HG02623 (cell line): ENCODE measurements around the gene NCOA3.

Experiments
- ATAC-seq: cut with Tn5 transposase; IDR thresholded peaks from one replicate; pipeline ENCODE4 v1.9.1; 2021; ENCODE audit warnings: moderate library complexity; ENCODE audit not compliant: unreplicated experiment

NCOA3 gene

DNA sequence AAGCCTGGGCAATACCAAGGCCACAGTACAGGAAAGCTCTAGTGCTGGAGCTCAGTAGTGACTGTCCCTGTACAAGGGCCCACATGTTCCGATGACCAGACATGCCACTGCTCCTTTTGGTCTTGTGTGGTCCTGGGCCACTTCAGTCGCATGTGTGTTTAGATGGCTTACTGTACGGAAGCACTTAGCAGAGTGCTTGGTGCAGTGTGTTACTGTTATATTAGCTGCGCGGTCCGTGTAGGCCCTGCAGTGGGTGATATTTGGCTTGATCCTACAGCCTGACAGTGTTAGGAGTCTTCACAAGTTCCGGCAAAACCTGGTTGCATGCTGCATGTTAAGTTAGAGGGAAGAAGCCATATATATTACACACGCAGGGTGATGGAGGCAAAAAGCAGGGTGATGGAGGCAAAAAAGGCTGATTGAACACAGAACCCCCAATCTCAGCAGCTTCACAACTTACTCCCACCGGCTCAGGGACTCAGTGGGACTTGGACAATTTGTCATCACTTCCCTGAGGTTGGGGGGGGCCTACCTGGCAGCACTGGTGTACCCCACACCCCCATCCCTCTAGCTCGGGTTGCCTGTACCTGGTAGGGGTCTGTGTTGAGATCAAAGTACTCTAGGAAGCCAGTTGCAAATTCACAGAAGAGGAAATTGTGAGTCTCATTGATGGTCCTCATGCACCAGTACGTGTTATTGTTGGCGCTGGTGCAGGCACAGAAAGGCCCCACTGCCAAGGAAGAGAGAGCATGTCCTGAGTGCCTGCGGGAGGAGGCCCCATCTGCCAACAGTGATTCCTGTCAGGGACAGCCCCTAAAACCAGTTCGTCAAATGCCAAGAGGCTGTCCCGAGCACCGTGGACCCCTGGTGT lies 161.0 kb downstream of the NCOA3 start:
- ATAC-seq = no peak

DNA sequence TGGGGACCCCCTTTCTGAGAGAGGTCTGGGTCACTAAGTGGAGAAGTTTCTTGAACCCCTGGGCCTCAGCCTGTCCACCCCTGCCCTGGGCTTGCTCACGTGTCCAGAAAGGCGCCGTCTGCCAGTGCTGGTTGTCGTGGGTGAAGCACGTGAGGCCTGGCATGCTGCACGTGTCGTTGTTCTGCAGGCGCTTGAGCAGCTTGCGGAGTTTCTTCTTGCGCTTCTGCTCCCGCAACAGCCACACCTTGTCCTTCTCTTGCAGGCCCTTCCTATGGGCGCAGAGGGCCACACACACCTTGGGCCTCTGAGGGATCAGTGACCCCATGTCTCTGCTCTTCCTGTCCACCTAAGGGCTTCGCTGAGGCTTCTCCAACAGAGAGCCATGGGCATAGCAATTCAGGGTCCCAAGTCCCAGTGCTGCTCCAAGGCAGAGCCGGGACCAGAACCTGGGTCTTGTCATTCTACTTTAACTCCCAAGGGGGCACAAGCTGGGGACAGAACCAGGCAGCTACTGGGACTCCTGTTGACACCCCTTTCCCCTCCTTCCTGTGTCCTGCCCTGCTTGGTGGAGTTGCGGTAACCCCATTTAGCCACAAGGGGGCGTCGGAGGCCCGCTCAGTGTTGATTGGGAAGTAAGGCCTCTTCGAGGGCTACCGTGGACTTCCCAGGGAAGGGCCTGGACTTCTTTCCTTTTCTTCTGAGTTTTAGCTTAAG lies 161.8 kb downstream of the NCOA3 start:
- ATAC-seq = no peak

DNA sequence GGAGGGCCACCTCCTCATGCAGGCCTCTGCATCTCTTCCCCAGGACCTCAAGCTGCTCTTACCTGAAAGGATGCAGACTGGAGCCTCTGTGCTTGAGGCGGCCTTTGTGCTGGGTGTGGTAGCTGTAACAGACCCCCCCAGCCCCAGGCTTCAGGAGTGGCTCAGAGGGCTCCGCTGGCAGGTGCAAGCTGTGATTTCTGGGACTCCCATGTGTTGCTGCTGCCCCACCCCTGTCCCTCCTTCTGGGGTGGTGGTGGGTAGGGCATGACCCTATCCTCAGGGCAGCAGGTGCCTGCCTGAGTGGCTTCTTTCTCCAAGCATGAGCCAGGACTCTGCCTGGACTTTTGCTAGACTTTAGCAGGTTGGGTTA lies 162.4 kb downstream of the NCOA3 start:
- ATAC-seq = no peak

DNA sequence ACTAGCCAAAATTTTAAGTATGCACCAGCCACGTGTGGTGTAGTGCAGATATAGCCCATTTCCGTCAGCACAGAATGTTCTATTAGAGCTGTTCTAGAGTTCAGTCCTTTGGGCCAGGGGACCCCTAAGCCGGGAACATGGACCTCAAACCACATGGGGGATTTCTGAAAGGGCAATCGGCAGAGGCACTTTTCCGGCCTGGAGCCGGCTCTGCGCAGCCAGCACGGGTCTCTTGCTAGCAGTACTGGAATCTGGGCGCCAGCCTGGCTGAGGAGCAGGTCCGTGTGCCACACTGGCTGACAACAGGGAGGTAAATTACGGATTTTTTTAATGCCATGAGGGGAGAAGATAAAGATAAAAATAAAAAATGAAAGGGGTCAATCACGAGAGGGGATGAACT lies 163.1 kb downstream of the NCOA3 start:
- no peak for ATAC-seq

DNA sequence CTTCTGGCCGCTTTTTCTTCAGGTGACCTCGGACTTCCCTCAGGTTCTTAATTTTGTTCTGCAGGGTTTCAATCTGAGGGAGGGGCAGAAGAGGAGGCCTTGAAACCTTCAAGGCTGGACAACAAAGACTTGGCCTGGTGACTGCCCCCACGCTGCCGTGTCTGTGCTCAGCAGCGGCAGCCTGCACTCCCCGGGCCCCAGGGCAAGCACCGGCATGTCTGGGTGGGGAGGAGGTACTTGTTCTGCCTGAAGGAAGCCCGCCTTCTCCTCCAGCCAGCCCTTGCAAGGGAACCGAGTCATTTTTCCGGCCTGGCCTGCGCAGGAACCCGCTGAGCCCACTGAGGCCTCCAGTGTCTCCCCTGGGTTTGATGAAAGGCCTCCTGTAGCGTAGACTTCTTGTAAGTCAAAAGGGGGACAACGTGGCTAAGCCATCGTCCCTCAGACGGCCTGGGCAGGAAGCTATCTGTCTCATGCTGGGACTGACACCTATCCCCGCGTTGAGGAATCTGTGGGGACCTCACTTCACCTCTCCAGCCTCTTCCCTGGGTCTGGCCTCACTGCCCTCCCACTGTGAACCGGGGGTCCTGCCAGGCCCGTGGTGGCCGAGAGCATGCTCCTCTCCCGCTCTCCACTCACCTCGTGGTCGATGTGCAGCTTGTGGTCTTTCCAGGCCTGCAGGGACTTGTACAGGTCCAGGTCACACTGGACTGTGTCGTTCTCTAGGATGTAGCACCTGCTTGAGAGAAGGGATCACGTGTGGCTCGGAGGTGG lies 163.7 kb downstream of the NCOA3 start:
- no peak for ATAC-seq

DNA sequence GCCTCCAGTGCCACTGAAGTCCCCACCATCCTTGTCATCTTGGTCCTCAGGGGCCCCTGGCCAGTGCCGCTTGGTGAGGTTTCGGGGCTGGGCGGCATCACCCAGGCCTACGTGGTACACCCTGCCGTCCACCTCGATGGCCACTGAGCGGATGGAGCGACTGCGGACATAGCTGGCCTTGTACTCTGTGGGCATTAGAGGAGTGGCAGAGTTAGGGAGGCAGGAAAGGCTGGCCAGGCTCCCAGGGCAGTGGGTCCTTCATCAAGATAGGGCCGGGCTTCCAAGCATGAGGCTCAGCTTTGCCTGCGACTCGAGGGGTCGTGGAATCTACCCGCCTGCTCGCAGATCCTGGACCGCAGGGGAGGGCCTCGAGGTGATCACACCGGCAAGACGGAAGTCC lies 164.6 kb downstream of the NCOA3 start:
- no peak for ATAC-seq

DNA sequence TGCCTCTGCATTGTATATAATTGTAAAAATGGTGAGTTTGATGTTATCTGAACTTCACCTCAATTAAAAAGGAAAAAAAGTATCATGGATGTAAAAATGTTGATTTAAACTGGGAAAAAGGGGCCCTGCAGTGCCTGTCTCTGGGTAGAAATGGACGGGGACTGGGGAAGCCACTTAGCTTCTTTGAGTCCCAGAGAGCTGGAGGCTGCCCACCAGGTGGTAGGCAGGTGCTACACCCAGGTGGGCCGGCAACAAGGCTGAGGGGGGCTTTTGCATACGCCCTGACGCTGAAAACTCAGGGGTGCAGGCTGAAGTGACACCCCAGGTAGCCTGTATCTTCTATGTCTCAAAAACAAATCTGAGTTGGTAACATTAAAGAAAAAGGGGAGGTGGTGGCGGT lies 165.4 kb downstream of the NCOA3 start:
- no peak for ATAC-seq

DNA sequence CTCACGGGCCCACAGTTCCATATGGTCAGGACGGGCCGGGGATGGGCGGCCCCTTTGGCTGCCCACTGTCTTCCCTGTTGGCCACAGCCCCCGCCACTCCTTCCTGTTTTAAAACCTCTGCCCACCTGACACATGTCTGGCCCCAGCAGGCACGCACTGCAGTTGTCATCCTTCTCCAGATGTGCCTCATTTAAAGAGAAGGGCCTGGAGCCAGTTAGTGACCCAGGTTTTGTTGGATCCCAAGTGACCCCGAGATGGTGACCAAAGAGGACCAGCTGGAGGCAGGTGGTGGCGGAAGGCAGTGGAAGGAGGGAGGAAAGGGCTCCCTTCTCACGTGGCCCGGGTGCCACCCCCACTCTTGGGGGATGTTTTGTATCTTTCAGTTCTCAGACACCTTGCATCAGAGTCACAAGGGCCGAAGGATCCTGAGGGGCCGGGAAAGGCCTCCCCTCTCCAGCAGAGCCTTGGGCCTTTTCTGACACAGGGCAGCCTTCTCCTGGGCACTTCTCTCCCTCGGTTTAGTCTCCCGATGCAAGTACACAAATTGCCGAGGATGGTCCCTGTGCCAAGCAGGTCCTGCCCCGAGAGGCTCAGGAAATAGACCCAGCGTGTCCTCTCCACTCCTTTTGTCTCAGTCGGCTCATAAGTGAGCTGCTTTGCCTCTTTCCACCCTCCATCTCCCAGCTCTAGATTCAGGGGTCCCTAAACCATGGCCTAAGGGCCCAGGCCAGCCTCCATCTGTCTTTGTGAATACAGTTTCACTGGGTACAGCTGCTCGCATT lies 166.0 kb downstream of the NCOA3 start:
- ATAC-seq = no peak

DNA sequence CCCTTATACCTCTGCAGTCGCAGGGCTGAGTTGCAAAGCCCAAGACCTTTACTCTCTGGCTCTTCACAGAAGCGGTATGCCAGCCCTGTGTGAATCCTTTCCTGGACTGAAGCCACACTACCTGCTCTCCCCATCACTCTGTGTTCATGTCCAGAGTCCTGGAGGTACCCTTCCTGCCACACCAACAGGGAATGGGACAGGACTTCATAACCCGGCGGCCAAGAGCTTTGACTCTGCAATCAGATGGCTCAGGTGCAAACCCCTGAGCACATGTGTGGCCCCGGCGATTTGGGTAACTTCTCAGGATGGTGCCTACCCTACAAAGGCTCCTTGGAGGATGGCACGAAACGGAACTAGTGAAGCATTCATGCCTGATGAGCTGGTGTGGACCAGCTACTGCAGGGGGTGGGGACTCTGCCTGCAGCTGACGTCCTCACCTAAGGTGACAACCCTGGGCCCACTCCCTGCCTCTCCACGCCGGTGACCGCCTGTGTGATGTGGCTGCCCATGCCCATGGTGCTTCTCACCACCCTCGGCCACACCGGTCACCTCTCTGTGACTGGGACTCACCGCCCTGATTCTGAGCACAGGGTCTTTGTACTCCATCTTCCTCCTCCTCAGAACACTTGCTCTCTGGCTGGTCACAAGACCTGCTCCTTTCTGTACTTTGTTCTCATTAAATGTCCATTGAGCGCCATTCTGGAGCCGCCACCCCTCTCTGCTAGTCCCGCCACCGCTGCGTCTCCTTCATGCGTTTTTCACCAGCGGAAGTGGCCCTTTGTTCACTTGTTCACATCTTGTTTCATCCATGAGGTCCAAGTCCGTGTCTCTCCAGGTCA lies 166.8 kb downstream of the NCOA3 start:
- ATAC-seq = no peak

DNA sequence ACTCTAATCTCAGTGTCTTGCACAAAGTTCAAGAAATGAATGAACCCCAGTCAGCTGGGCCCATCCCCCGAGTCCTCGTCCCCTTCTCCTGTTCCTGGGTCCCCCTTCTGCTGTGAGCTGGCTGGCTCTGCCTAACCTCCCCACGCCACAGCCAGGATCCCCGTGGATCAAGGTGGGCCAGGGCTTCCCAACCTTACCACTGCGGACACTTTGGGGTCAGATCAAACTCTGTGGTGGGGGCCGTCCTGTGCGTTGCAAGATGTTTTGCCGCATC lies 167.4 kb downstream of the NCOA3 start:
- ATAC-seq = no peak

DNA sequence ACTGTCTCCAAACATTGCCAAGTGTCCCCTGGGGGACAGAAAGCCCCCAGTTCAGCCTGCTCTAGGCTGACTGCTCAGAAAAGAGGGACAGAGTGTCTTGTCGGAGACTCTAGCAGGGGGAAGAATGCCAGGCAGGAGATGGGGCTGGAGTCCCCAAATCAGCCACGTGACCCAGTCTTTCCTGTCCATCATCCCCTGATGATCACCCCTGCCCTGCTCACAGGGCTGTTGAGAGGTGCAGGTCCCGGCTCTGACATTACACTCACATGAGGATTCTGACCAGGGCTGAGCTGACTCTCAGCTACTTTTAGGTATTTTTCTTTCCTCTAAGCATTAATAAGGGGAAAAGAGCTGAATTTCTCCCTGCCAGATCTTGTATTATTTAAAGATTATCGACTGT lies 167.8 kb downstream of the NCOA3 start:
- ATAC-seq = no peak

DNA sequence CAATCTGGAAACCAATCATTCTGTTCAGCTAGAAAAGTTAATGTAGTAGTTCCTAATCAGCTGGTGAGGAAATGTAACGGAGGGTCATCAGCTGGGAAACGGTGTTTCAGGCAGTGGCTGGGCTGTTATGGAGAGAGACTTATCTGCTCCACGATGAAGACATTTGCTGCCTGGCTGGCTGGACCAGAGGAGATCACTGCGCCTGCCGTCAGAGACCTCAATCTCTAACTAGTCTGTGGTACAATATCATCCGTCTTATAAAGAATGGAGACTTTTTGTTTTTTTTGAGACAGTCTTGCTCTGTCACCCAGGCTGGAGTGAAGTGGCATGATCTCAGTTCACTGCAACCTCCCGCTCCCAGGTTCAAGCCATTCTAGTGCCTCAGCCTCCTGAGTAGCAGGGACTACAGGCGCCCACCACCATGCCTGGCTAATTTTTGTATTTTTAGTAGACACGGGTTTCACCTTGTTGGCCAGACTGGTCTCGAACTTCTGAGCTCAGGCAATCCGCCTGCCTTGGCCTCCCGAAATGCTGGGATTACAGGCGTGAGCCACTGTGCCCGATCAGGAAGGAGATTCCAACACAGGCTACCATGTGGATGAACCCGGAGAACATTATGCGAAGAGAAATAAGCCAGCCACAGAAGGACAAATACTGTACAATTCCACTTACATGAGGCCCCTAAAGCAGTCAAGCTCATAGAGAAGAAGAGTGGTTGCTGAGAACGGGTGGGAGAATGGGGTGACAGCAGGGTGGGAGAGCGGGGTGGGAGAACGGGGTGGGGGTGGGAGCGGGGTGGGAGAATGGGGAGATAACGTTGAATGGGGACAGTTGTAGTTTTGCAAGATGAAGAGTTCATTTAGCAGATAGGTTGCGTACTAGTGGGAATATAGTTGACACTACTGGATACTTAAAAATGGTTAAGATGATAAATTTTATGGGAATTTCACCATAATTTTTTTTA lies 168.5 kb downstream of the NCOA3 start:
- no peak for ATAC-seq

DNA sequence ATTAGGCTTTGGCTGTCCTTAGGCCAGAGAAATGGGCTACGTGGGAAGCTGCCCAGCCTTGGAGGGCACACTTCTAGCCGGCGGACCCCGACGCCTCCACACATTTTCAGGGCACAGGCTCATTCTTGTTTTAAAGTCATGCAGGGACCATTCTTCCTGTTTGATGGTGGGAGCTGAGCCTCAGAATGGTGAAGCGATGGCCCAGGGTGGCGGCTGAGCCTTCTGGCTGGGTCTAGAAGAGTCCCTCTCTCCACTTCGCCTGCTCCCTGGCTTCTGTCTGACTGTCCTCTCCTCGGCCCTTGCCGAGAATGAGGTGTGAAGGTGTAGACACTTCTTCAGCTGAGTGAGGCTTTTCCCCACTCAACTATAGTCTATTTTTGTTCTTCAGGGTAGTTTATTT lies 169.2 kb downstream of the NCOA3 start:
- ATAC-seq = no peak

DNA sequence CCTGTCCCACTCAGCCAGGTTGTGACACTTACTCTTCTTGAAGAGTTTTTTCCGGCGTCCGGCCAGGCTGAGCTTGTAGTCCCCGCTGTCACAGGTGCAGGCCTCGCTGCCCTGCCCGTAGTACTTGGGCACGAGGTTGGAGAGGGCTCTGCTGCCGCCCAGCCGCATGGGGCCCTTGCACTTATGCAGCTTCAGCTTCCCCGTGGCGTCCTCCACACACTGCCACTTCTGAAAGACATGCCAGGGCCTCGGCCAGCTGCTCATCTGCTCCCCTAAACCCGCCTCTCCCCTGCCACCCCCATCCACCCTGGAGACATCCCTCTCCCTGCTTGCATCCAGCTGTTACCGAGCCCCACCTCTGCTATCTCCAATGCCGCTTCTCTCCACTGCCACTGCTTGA lies 170.5 kb downstream of the NCOA3 start:
- ATAC-seq = no peak

DNA sequence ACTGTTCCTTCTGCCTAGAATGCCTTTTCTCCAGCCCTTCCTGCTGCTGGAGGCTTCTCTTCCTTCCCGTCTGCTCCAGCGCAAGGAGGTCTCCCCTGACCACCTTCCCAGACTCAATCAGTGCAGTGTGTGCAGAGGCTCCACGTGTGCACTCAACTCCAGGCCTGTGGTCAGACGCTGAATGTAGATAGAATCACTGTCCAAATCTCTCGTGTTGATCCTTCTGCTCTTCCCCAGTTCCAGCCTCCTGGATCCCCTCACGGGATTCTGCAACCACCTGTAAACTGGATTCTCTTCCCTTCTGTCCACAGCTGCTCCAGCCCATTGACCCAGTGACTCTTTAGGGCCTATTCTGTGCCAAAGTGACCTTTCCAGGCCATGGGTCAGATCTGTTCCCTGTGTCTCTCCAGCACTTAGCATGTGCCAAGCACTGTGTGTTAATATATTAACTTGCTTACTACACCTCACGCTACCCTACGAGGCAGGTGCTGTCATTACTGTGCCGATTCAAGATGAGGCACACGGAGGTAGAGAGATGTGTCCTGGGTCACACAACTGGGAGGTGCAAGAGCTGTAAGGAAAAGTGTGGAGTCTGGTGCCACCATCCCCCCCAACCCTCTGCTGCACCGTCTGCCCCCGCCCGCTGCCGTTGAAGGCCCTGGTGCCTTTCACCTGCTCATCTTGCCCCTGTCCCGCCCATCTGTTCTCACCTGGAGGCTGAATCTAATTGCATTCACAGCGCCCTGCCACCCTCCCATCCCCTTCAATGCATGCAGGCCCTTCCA lies 171.4 kb downstream of the NCOA3 start:
- ATAC-seq = no peak

DNA sequence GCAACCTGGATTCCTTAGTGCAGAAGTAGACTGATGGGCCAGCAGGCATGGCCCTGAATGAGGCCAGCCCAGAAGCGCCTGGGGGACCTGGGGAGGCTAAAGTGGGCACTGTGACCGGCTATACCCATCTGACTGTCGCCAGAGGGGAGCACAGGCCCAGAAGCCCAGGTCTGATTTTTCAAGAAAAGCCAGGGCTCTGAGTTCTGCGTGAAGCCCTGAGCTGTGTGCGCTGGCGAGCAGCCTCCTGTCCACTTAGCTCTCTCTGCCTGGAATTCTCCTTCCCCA lies 171.9 kb downstream of the NCOA3 start:
- no peak for ATAC-seq

DNA sequence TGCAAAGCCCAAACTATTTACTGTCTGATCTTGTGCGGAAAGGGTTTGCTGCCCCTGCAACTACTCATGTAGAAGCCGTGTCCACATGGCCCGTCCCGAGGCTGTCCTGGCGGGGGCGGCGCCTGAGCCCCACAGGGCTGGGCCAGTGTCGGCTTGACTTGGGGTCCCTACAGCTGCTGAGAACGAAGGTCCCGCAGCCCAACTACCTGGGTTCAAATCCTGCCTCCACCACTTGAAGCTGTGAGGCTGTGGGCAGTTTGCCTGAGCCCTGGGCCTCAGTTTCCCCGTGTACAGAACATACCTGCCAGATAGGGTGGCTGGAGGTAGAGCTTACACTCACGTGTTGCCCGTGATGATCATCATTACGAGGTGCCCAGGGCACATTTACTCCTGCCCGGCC lies 172.5 kb downstream of the NCOA3 start:
- ATAC-seq = no peak

DNA sequence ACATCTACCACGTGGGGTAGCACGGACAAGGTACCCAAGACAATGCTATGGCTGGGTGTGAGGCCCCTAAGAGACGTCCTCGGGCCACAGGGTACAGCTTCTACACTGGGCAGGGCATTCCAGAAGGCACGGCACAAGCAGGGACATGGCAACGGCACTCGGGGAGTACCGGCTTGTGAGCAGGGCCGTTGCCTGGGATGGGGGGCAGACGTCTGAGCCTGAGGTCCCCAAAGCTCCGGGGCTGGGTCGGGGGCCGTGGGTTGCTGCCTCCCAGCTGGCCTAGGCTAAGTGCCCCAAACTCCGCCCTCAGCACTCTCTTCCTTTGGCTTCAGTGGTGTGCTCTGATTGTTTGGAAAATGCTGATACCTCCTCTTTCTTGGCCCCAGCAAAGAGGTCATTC lies 173.0 kb downstream of the NCOA3 start:
- no peak for ATAC-seq
